Mesendoderm (in vitro differentiated cells): ENCODE results near the gene FOXO6.

ENCODE experiments used
- DNase-seq: peaks from one replicate; pipeline ENCODE4 v3.0.0; 2013
- H2AK5ac ChIP-seq: 2 replicates; pipeline ENCODE4 v1.6.1; 2013; ENCODE audit warnings: low read length, inconsistent platforms
- H2BK120ac ChIP-seq: 2 replicates; pipeline ENCODE4 v1.6.1; 2013; ENCODE audit warnings: low read depth, mild to moderate bottlenecking, low read length, moderate library complexity, mixed read lengths
- H2BK15ac ChIP-seq: replicated peaks from 2 replicates; pipeline ENCODE4 v1.6.1; 2013; ENCODE audit warnings: low read depth, mild to moderate bottlenecking, moderate library complexity
- H2BK5ac ChIP-seq: 2 replicates; pipeline ENCODE4 v1.6.1; 2013; ENCODE audit warnings: low read length, inconsistent platforms
- H3K18ac ChIP-seq: 2 replicates; pipeline ENCODE4 v1.6.1; 2013; ENCODE audit warnings: mild to moderate bottlenecking, low read length, mixed read lengths
- H3K23ac ChIP-seq: one replicate; pipeline ENCODE4 v1.6.1; 2013; ENCODE audit warnings: low read length
- H3K27ac ChIP-seq: 2 replicates; pipeline ENCODE4 v1.5.1; 2013; ENCODE audit warnings: low read depth, mild to moderate bottlenecking, inconsistent platforms, low read length, moderate library complexity
- H3K27me3 ChIP-seq: 2 replicates; pipeline ENCODE4 v1.6.1; 2013; ENCODE audit warnings: low read length, control low read depth, mild to moderate bottlenecking, inconsistent platforms; ENCODE audit not compliant: insufficient read depth, poor library complexity
- H3K36me3 ChIP-seq: 2 replicates; pipeline ENCODE4 v1.6.1; 2013; ENCODE audit warnings: low read length, inconsistent platforms; ENCODE audit not compliant: control insufficient read depth, insufficient read depth
- H3K4ac ChIP-seq: one replicate; pipeline ENCODE4 v1.6.1; 2013; ENCODE audit warnings: low read depth, mild to moderate bottlenecking, low read length, moderate library complexity
- H3K4me1 ChIP-seq: 2 replicates; pipeline ENCODE4 v1.6.1; 2013; ENCODE audit warnings: low read depth, low read length, inconsistent platforms; ENCODE audit not compliant: control insufficient read depth
- H3K4me2 ChIP-seq: 2 replicates; pipeline ENCODE4 v1.6.1; 2013; ENCODE audit warnings: low read length
- H3K4me3 ChIP-seq: 2 replicates; pipeline ENCODE4 v1.5.1; 2013; ENCODE audit warnings: mild to moderate bottlenecking, low read length
- H3K56ac ChIP-seq: one replicate; pipeline ENCODE4 v1.6.1; 2013; ENCODE audit warnings: low read length
- H3K79me1 ChIP-seq: 2 replicates; pipeline ENCODE4 v1.6.1; 2013; ENCODE audit warnings: low read length, inconsistent platforms
- H3K79me2 ChIP-seq: 2 replicates; pipeline ENCODE4 v1.6.1; 2013; ENCODE audit warnings: mild to moderate bottlenecking, low read length; ENCODE audit not compliant: control insufficient read depth, insufficient read depth
- H3K9ac ChIP-seq: 2 replicates; pipeline ENCODE4 v1.6.1; 2013; ENCODE audit warnings: low read length, inconsistent platforms
- H4K5ac ChIP-seq: one replicate; pipeline ENCODE4 v1.6.1; 2013; ENCODE audit warnings: low read length
- H4K8ac ChIP-seq: one replicate; pipeline ENCODE4 v1.6.1; 2013; ENCODE audit warnings: low read depth, mild to moderate bottlenecking, control low read depth, low read length, moderate library complexity
- WGBS: extraction: QIAGEN DNeasy Blood & Tissue Kit; methylation state at CpG from one replicate; pipeline ENCODE4 v1.1.7; 2013; ENCODE audit warnings: low lambda C conversion rate, missing lambda C conversion rate; ENCODE audit not compliant: insufficient coverage; ENCODE audit errors: extremely low coverage; 5-methylcytosine and 5-hydroxymethylcytosine counted together

FOXO6 gene

GRCh38 chr1:41320895-41321676, 40.1 kb upstream of the FOXO6 start:
- no peak overlapping the region for H2BK5ac ChIP-seq
- no peaks in the 10 kb centered on the region for H3K79me2 ChIP-seq
- no peaks in the 10 kb centered on the region for H3K36me3 ChIP-seq
- no peak overlapping the region for H3K4me3 ChIP-seq
- no peak overlapping the region for H3K4me2 ChIP-seq
- H3K79me1 ChIP-seq, result no peaks in the 10 kb centered on the region
- H2AK5ac ChIP-seq, result no peak overlapping the region
- H3K56ac ChIP-seq, result no peak overlapping the region
- no peak overlapping the region for H3K9ac ChIP-seq
- WGBS, result no CpG with 5 or more reads among the region's 21 CpGs
- H3K18ac ChIP-seq, result no peak overlapping the region
- H2BK15ac ChIP-seq, result no peak overlapping the region
- H3K23ac ChIP-seq, result no peak overlapping the region
- DNase-seq, result no peak
- no peak overlapping the region for H4K5ac ChIP-seq
- no peak overlapping the region for H3K27ac ChIP-seq
- no peak overlapping the region for H3K4ac ChIP-seq
- H3K4me1 ChIP-seq, result peaks cover 7% of the 10 kb centered on the region
- H3K27me3 ChIP-seq, result no peaks in the 10 kb centered on the region
- no peak overlapping the region for H2BK120ac ChIP-seq
- no peak overlapping the region for H4K8ac ChIP-seq

GRCh38 chr1:41322101-41322661, 39.1 kb upstream of the FOXO6 start:
- H3K27ac ChIP-seq, result no peak overlapping the region
- no peaks in the 10 kb centered on the region for H3K36me3 ChIP-seq
- H3K18ac ChIP-seq, result no peak overlapping the region
- no peak overlapping the region for H3K4ac ChIP-seq
- H3K4me1 ChIP-seq, result peaks cover 7% of the 10 kb centered on the region
- no peak overlapping the region for H3K56ac ChIP-seq
- no peaks in the 10 kb centered on the region for H3K27me3 ChIP-seq
- no CpG with 5 or more reads among the region's 8 CpGs for WGBS
- no peak for DNase-seq
- H3K79me1 ChIP-seq, result no peaks in the 10 kb centered on the region
- H2AK5ac ChIP-seq, result no peak overlapping the region
- no peak overlapping the region for H3K4me2 ChIP-seq
- H4K5ac ChIP-seq, result no peak overlapping the region
- H3K23ac ChIP-seq, result no peak overlapping the region
- no peak overlapping the region for H2BK15ac ChIP-seq
- H4K8ac ChIP-seq, result no peak overlapping the region
- no peak overlapping the region for H2BK120ac ChIP-seq
- H3K9ac ChIP-seq, result no peak overlapping the region
- H2BK5ac ChIP-seq, result no peak overlapping the region
- no peak overlapping the region for H3K4me3 ChIP-seq
- no peaks in the 10 kb centered on the region for H3K79me2 ChIP-seq

GRCh38 chr1:41322835-41323234, 38.4 kb upstream of the FOXO6 start:
- H2BK120ac ChIP-seq, result no peak overlapping the region
- no peak overlapping the region for H3K9ac ChIP-seq
- no peak overlapping the region for H2BK5ac ChIP-seq
- no peak overlapping the region for H2AK5ac ChIP-seq
- WGBS, result no CpG with 5 or more reads among the region's 7 CpGs
- H3K4ac ChIP-seq, result no peak overlapping the region
- peaks cover 7% of the 10 kb centered on the region for H3K4me1 ChIP-seq
- no peaks in the 10 kb centered on the region for H3K79me2 ChIP-seq
- no peak overlapping the region for H3K23ac ChIP-seq
- H3K27me3 ChIP-seq, result no peaks in the 10 kb centered on the region
- no peak overlapping the region for H3K56ac ChIP-seq
- no peak overlapping the region for H2BK15ac ChIP-seq
- no peak overlapping the region for H4K5ac ChIP-seq
- no peaks in the 10 kb centered on the region for H3K36me3 ChIP-seq
- no peak overlapping the region for H3K18ac ChIP-seq
- H3K27ac ChIP-seq, result no peak overlapping the region
- H3K4me3 ChIP-seq, result no peak overlapping the region
- no peak overlapping the region for H3K4me2 ChIP-seq
- no peaks in the 10 kb centered on the region for H3K79me1 ChIP-seq
- H4K8ac ChIP-seq, result no peak overlapping the region
- DNase-seq, result peak; percentile 76

GRCh38 chr1:41323243-41323642, 38.0 kb upstream of the FOXO6 start:
- no peak for DNase-seq
- Histone ChIP-seq H3K9ac (no peak overlapping the region), H2BK120ac (no peak overlapping the region), H3K27me3 (no peaks in the 10 kb centered on the region), H3K36me3 (no peaks in the 10 kb centered on the region), H2BK5ac (no peak overlapping the region), H4K5ac (no peak overlapping the region), H3K56ac (no peak overlapping the region), H3K27ac (no peak overlapping the region), H3K23ac (no peak overlapping the region), H2BK15ac (no peak overlapping the region), H4K8ac (no peak overlapping the region), H3K4me2 (no peak overlapping the region), H3K4me1 (peaks cover 7% of the 10 kb centered on the region), H3K4me3 (no peak overlapping the region), H3K18ac (no peak overlapping the region), H3K79me2 (no peaks in the 10 kb centered on the region), H2AK5ac (no peak overlapping the region), H3K79me1 (no peaks in the 10 kb centered on the region), H3K4ac (no peak overlapping the region)
- WGBS, result no CpG with 5 or more reads among the region's 5 CpGs

- H2BK15ac ChIP-seq, result no peak overlapping the region
- H3K4me1 ChIP-seq, result no peaks in the 10 kb centered on the region
- H3K4me2 ChIP-seq, result no peak overlapping the region
- H3K27ac ChIP-seq, result no peak overlapping the region
- no peak overlapping the region for H3K4ac ChIP-seq
- H2AK5ac ChIP-seq, result no peak overlapping the region
- DNase-seq, result no peak
- no peak overlapping the region for H3K4me3 ChIP-seq
- no CpG with 5 or more reads among the region's 6 CpGs for WGBS
- H3K56ac ChIP-seq, result no peak overlapping the region
- no peak overlapping the region for H3K9ac ChIP-seq
- H3K36me3 ChIP-seq, result no peaks in the 10 kb centered on the region
- H3K27me3 ChIP-seq, result no peaks in the 10 kb centered on the region
- no peaks in the 10 kb centered on the region for H3K79me2 ChIP-seq
- H3K18ac ChIP-seq, result no peak overlapping the region
- H2BK120ac ChIP-seq, result no peak overlapping the region
- H4K8ac ChIP-seq, result no peak overlapping the region
- H2BK5ac ChIP-seq, result no peak overlapping the region
- H3K79me1 ChIP-seq, result no peaks in the 10 kb centered on the region
- no peak overlapping the region for H3K23ac ChIP-seq
- H4K5ac ChIP-seq, result no peak overlapping the region
Measured at GRCh38 chr1:41325801-41326200, 35.4 kb upstream of the FOXO6 start.
